Suprapubic skin (tissue), 4 donors: ENCODE results near the gene AMBRA1. TPM values are rescaled to one million over a fixed set of nuclear protein-coding genes. Genes with fewer than 3 reads are reported as not detected.
"Not testable (repeated sequence)": the region's sequence is repeated elsewhere in the genome, so short reads cannot be mapped to it uniquely, and the experiment has no call there.

ENCODE experiments used
- DNase-seq, 2 donors: peaks; one replicate each; pipeline ENCODE4 v3.0.0-alpha.2; 2019; ENCODE audit warnings: low spot score in 2 of 2
- H3K27ac ChIP-seq: fragments of 200-600 bp; sonication (generic); one replicate; pipeline ENCODE4 v1.5.1; 2019
- H3K27me3 ChIP-seq: fragments of 200-600 bp; sonication (generic); one replicate; pipeline ENCODE4 v1.5.1; 2019
- H3K36me3 ChIP-seq: fragments of 200-600 bp; sonication (generic); one replicate; pipeline ENCODE4 v1.5.1; 2019
- H3K4me1 ChIP-seq: fragments of 200-600 bp; sonication (generic); one replicate; pipeline ENCODE4 v1.5.1; 2019
- H3K4me3 ChIP-seq: fragments of 200-600 bp; sonication (generic); one replicate; pipeline ENCODE4 v1.5.1; 2019; ENCODE audit warnings: mild to moderate bottlenecking
- H3K9me3 ChIP-seq: fragments of 200-600 bp; sonication (generic); one replicate; pipeline ENCODE4 v1.5.1; 2019
- CTCF ChIP-seq, 2 donors: fragments of 200-600 bp in 1 of 2; fragments of 450-650 bp in 1 of 2; sonication (generic) in 1 of 2; IDR thresholded peaks; one replicate each; pipeline ENCODE4 v1.5.1; 2016 to 2019; ENCODE audit warnings: antibody characterized with exemption in 2 of 2, mild to moderate bottlenecking in 1 of 2, moderate library complexity in 1 of 2
- EP300 ChIP-seq: sonication (generic); formaldehyde crosslinking; IDR thresholded peaks from one replicate; pipeline ENCODE4 v1.6.1; 2017; ENCODE audit warnings: antibody characterized with exemption
- POLR2A ChIP-seq, 2 donors: fragments of 450-650 bp; IDR thresholded peaks; one replicate each; pipeline ENCODE4 v1.6.1; 2017; ENCODE audit warnings: antibody characterized with exemption in 2 of 2, mild to moderate bottlenecking in 2 of 2, moderate library complexity in 2 of 2
- POLR2AphosphoS5 ChIP-seq, 3 donors: sonication (generic); formaldehyde crosslinking; IDR thresholded peaks; one replicate each; pipeline ENCODE4 v1.6.1; 2017; ENCODE audit warnings: antibody characterized with exemption in 3 of 3
- WGBS: methylation state at CpG from one replicate; pipeline ENCODE4 v1.1.5; 2018; 5-methylcytosine and 5-hydroxymethylcytosine counted together
- total RNA-seq, 4 donors: library from RNA; depleted of rRNA; stranded (reverse); fragments of >200 nt; gene quantifications; one replicate each; pipeline ENCODE4 v1.1.0, GENCODE V29; 2016

The AMBRA1 gene
- total RNA-seq, 4 donors from 2014 or later, result 38.6 to 63.2 (median 45.6) TPM

GRCh38 chr11:46523290-46523689 is 70.5 kb downstream of the AMBRA1 start:
- H3K9me3 ChIP-seq, result no peaks in the 10 kb centered on the region
- H3K36me3 ChIP-seq, result no peaks in the 10 kb centered on the region
- no peaks in the 10 kb centered on the region for H3K27me3 ChIP-seq
- DNase-seq, result no peak
- 77% methylated on average over 6 of the region's 6 CpGs for WGBS
- no peak overlapping the region for H3K4me3 ChIP-seq
- H3K27ac ChIP-seq, result no peak overlapping the region
- H3K4me1 ChIP-seq, result peaks cover 14% of the 10 kb centered on the region
- TF ChIP-seq POLR2A (IDR thresholded peaks at IDR 0.05), result no peak
- TF ChIP-seq EP300, result no peak
- TF ChIP-seq POLR2AphosphoS5 (IDR thresholded peaks at IDR 0.05), result no peak

- H3K36me3 ChIP-seq, result no peaks in the 10 kb centered on the region
Observed at GRCh38 chr11:46522682-46523281, 71.0 kb downstream of the AMBRA1 start.

GRCh38 chr11:46521961-46522681 is 71.7 kb downstream of the AMBRA1 start:
- no peak for DNase-seq
- H3K4me1 ChIP-seq, result peaks cover 14% of the 10 kb centered on the region
- no peaks in the 10 kb centered on the region for H3K36me3 ChIP-seq
- H3K9me3 ChIP-seq, result no peaks in the 10 kb centered on the region
- no peaks in the 10 kb centered on the region for H3K27me3 ChIP-seq
- H3K27ac ChIP-seq, result no peak overlapping the region
- TF ChIP-seq CTCF (IDR thresholded peaks at IDR 0.05), result no peak
- WGBS, result 81% methylated on average over 4 of the region's 4 CpGs
- no peak overlapping the region for H3K4me3 ChIP-seq

More at GRCh38 chr11:46522682-46523281, 71.0 kb downstream of the AMBRA1 start:
- H3K27me3 ChIP-seq, result no peaks in the 10 kb centered on the region
- DNase-seq, result no peak
- no peak overlapping the region for H3K4me3 ChIP-seq
- H3K4me1 ChIP-seq, result peaks cover 14% of the 10 kb centered on the region
- H3K27ac ChIP-seq, result no peak overlapping the region
- no peaks in the 10 kb centered on the region for H3K9me3 ChIP-seq
- TF ChIP-seq POLR2A (IDR thresholded peaks at IDR 0.05), result no peak
- TF ChIP-seq CTCF (IDR thresholded peaks at IDR 0.05), result no peak
- TF ChIP-seq POLR2AphosphoS5 (IDR thresholded peaks at IDR 0.05), result no peak
- TF ChIP-seq EP300, result no peak
- 83% methylated on average over 5 of the region's 5 CpGs for WGBS

- 75% methylated on average over 8 of the region's 8 CpGs for WGBS
- peaks cover 14% of the 10 kb centered on the region for H3K4me1 ChIP-seq
- no peak overlapping the region for H3K4me3 ChIP-seq
- no peaks in the 10 kb centered on the region for H3K27me3 ChIP-seq
- no peaks in the 10 kb centered on the region for H3K36me3 ChIP-seq
- DNase-seq, result no peak
- TF ChIP-seq EP300 (no peak), CTCF (IDR thresholded peaks at IDR 0.05) (no peak), POLR2AphosphoS5 (IDR thresholded peaks at IDR 0.05) (no peak), POLR2A (IDR thresholded peaks at IDR 0.05) (no peak)
- no peaks in the 10 kb centered on the region for H3K9me3 ChIP-seq
- no peak overlapping the region for H3K27ac ChIP-seq
Observed at GRCh38 chr11:46520971-46521745, 72.7 kb downstream of the AMBRA1 start.

GRCh38 chr11:46519351-46519750 is 74.5 kb downstream of the AMBRA1 start:
- H3K27me3 ChIP-seq, result no peaks in the 10 kb centered on the region
- H3K4me1 ChIP-seq, result peaks cover 24% of the 10 kb centered on the region
- no peaks in the 10 kb centered on the region for H3K36me3 ChIP-seq
- WGBS, result 79% methylated on average over 3 of the region's 3 CpGs
- no peak overlapping the region for H3K27ac ChIP-seq
- no peak for TF ChIP-seq EP300
- no peak for TF ChIP-seq POLR2AphosphoS5 (IDR thresholded peaks at IDR 0.05)
- TF ChIP-seq CTCF (IDR thresholded peaks at IDR 0.05), result no peak
- no peak for TF ChIP-seq POLR2A (IDR thresholded peaks at IDR 0.05)
- H3K4me3 ChIP-seq, result no peak overlapping the region
- H3K9me3 ChIP-seq, result no peaks in the 10 kb centered on the region
- no peak for DNase-seq

GRCh38 chr11:46518928-46519327 is 74.9 kb downstream of the AMBRA1 start:
- WGBS, result 85% methylated on average over 7 of the region's 7 CpGs
- H3K9me3 ChIP-seq, H3K27me3 ChIP-seq, H3K36me3 ChIP-seq, DNase-seq, H3K4me3 ChIP-seq, H3K27ac ChIP-seq: not testable (repeated sequence)
- H3K4me1 ChIP-seq, result peaks cover 28% of the 10 kb centered on the region
